Smooth muscle cell (in vitro differentiated cells): ENCODE results near the gene MYO9A. TPM values are rescaled to one million over a fixed set of nuclear protein-coding genes. Genes with fewer than 3 reads are reported as not detected.

Experiments
- DNase-seq: peaks from one replicate; lab custom pipeline; 2025; ENCODE audit not compliant: unreplicated experiment; lab: John Stamatoyannopoulos, UW
- H2AFZ ChIP-seq: fragments of 200-600 bp; sonication (generic); 2 replicates; pipeline ENCODE4 v1.6.0; 2016; ENCODE audit warnings: antibody characterized with exemption, low read depth, mild to moderate bottlenecking
- H3F3A ChIP-seq: fragments of 200-600 bp; sonication (generic); 2 replicates; pipeline ENCODE4 v1.6.0; 2017; ENCODE audit warnings: antibody characterized with exemption, low read depth
- H3K27ac ChIP-seq: fragments of 200-600 bp; sonication (generic); 2 replicates; pipeline ENCODE4 v1.5.1; 2016; ENCODE audit warnings: low read depth, mild to moderate bottlenecking
- H3K27me3 ChIP-seq: fragments of 200-600 bp; sonication (generic); 2 replicates; pipeline ENCODE4 v1.6.1; 2016; ENCODE audit warnings: low read depth, mild to moderate bottlenecking
- H3K36me3 ChIP-seq: fragments of 200-600 bp; sonication (generic); 2 replicates; pipeline ENCODE4 v1.5.1; 2016; ENCODE audit warnings: low read depth
- H3K4me1 ChIP-seq: fragments of 200-600 bp; sonication (generic); 2 replicates; pipeline ENCODE4 v1.5.1; 2016; ENCODE audit warnings: low read depth
- H3K4me2 ChIP-seq: fragments of 200-600 bp; sonication (generic); 2 replicates; pipeline ENCODE4 v1.6.0; 2016; ENCODE audit warnings: mild to moderate bottlenecking
- H3K4me3 ChIP-seq: fragments of 200-600 bp; sonication (generic); 2 replicates; pipeline ENCODE4 v1.5.1; 2016; ENCODE audit warnings: mild to moderate bottlenecking
- H3K79me2 ChIP-seq: fragments of 200-600 bp; sonication (generic); 2 replicates; pipeline ENCODE4 v1.6.0; 2016; ENCODE audit warnings: low read depth, mild to moderate bottlenecking
- H3K9ac ChIP-seq: fragments of 200-600 bp; sonication (generic); 2 replicates; pipeline ENCODE4 v1.6.0; 2016; ENCODE audit warnings: low read depth
- H3K9me3 ChIP-seq: fragments of 200-600 bp; sonication (generic); replicated peaks from 2 replicates; pipeline ENCODE4 v1.5.1; 2016; ENCODE audit warnings: low read depth
- H4K20me1 ChIP-seq: fragments of 200-600 bp; sonication (generic); 2 replicates; pipeline ENCODE4 v1.6.0; 2016; ENCODE audit warnings: low read depth
- CTCF ChIP-seq: fragments of 200-600 bp; sonication (generic); IDR thresholded peaks from 2 replicates; pipeline ENCODE4 v1.5.1; 2017; ENCODE audit warnings: borderline replicate concordance, mild to moderate bottlenecking, antibody characterized with exemption; ENCODE audit not compliant: insufficient read depth, poor library complexity, severe bottlenecking
- WGBS: methylation state at CpG from one replicate; pipeline ENCODE4 v1.1.7; 2016; ENCODE audit warnings: low lambda C conversion rate; 5-methylcytosine and 5-hydroxymethylcytosine counted together
- polyA plus RNA-seq: library from polyadenylated mRNA; unstranded; fragments of >200 nt; fragmentation: Nextera tagmentation; extraction: Ambion mirVana; gene quantifications from 2 replicates; pipeline ENCODE4 v1.2.1, GENCODE V29; 2016
- total RNA-seq: library from RNA; depleted of rRNA; stranded (reverse); fragments of >200 nt; gene quantifications from 2 replicates; pipeline ENCODE4 v1.2.3, GENCODE V29; 2014

The MYO9A gene
- total and polyA plus RNA-seq, 2 experiments from 2014 or later = 10.7 to 36.9 TPM

- H3K79me2 ChIP-seq = no peaks in the 10 kb centered on the region
- H2AFZ ChIP-seq = no peak overlapping the region
- H3K27me3 ChIP-seq = no peaks in the 10 kb centered on the region
- no peak overlapping the region for H3K27ac ChIP-seq
- no peaks in the 10 kb centered on the region for H3F3A ChIP-seq
- no peaks in the 10 kb centered on the region for H3K4me1 ChIP-seq
- peaks cover 19% of the 10 kb centered on the region for H3K36me3 ChIP-seq
- no peak overlapping the region for H3K4me2 ChIP-seq
- no peak for DNase-seq
- no peak for TF ChIP-seq CTCF
- no peak overlapping the region for H3K4me3 ChIP-seq
- H3K9ac ChIP-seq = no peak overlapping the region
- H3K9me3 ChIP-seq = peaks cover 1% of the 10 kb centered on the region
- no peaks in the 10 kb centered on the region for H4K20me1 ChIP-seq
- WGBS = 93% methylated on average over 3 of the region's 3 CpGs
Measured at GRCh38 chr15:71937650-71938311, 180.2 kb downstream of the MYO9A start.

- Histone ChIP-seq H4K20me1 (no peaks in the 10 kb centered on the region), H3K27me3 (no peaks in the 10 kb centered on the region), H3K79me2 (no peaks in the 10 kb centered on the region), H3K9ac (no peak overlapping the region), H3K9me3 (peaks cover 16% of the 10 kb centered on the region), H3K27ac (no peak overlapping the region), H2AFZ (no peak overlapping the region), H3K4me1 (no peaks in the 10 kb centered on the region), H3K4me3 (no peak overlapping the region), H3K4me2 (no peak overlapping the region), H3F3A (no peaks in the 10 kb centered on the region), H3K36me3 (peaks cover 40% of the 10 kb centered on the region)
- no peak for DNase-seq
- no peak for TF ChIP-seq CTCF
- WGBS = 67% methylated on average over 3 of the region's 3 CpGs
Measured at GRCh38 chr15:71934446-71934845, 183.5 kb downstream of the MYO9A start.

GRCh38 chr15:71932689-71933088 is 185.3 kb downstream of the MYO9A start:
- Histone ChIP-seq H3F3A (no peaks in the 10 kb centered on the region), H3K4me2 (no peak overlapping the region), H3K4me1 (no peaks in the 10 kb centered on the region), H3K9me3 (peaks cover 16% of the 10 kb centered on the region), H3K9ac (no peak overlapping the region), H3K79me2 (no peaks in the 10 kb centered on the region), H3K27ac (no peak overlapping the region), H3K36me3 (peaks cover 40% of the 10 kb centered on the region), H2AFZ (no peak overlapping the region), H4K20me1 (no peaks in the 10 kb centered on the region), H3K4me3 (no peak overlapping the region), H3K27me3 (no peaks in the 10 kb centered on the region)
- WGBS = 99% methylated on average over 2 of the region's 2 CpGs
- no peak for DNase-seq
- TF ChIP-seq CTCF = no peak

- H3F3A ChIP-seq = no peaks in the 10 kb centered on the region
- no peak overlapping the region for H3K4me3 ChIP-seq
- H2AFZ ChIP-seq = no peak overlapping the region
- H3K79me2 ChIP-seq = no peaks in the 10 kb centered on the region
- no peaks in the 10 kb centered on the region for H3K27me3 ChIP-seq
- no peak overlapping the region for H3K9ac ChIP-seq
- 100% methylated on average over 1 of the region's 1 CpG for WGBS
- no peak overlapping the region for H3K4me2 ChIP-seq
- H3K4me1 ChIP-seq = no peaks in the 10 kb centered on the region
- no peak overlapping the region for H3K27ac ChIP-seq
- peaks cover 16% of the 10 kb centered on the region for H3K9me3 ChIP-seq
- TF ChIP-seq CTCF = no peak
- peaks cover 36% of the 10 kb centered on the region for H3K36me3 ChIP-seq
- DNase-seq = no peak
- no peaks in the 10 kb centered on the region for H4K20me1 ChIP-seq
Measured at GRCh38 chr15:71931261-71931660, 186.7 kb downstream of the MYO9A start.
